HuH-7 (cell line): ENCODE results near the gene SLC35B2.

Experiments used
- DNase-seq: peaks from one replicate; pipeline ENCODE4 v3.0.0; 2011; ENCODE audit warnings: low spot score

Gene SLC35B2

GRCh38 chr6:44221291-44221960 lies 35.9 kb downstream of the SLC35B2 start:
- DNase-seq, result peak; percentile 78

- DNase-seq, result no peak
Observed at GRCh38 chr6:44220913-44221290, 36.4 kb downstream of the SLC35B2 start.

GRCh38 chr6:44219815-44220784 lies 37.2 kb downstream of the SLC35B2 start:
- no peak for DNase-seq

GRCh38 chr6:44219053-44219814 lies 38.1 kb downstream of the SLC35B2 start:
- DNase-seq, result peak; percentile 78

- DNase-seq, result no peak
Observed at GRCh38 chr6:44217332-44218143, 39.8 kb downstream of the SLC35B2 start.

GRCh38 chr6:44216677-44217331 lies 40.5 kb downstream of the SLC35B2 start, which contains the start of gene MYMX:
TSS of gene MYMX (plus strand) at chr6:44216926. CDS start at chr6:44217472, 546 bp downstream.
- no peak for DNase-seq

- DNase-seq, result no peak
Observed at GRCh38 chr6:44214307-44214706, 43.0 kb downstream of the SLC35B2 start.

GRCh38 chr6:44211284-44211683 lies 46.0 kb downstream of the SLC35B2 start:
- DNase-seq, result no peak

GRCh38 chr6:44207966-44208365 lies 49.4 kb downstream of the SLC35B2 start:
- no peak for DNase-seq
